SU-DHL-6 (cell line): ENCODE measurements around the gene LTB4R.

Experiments
- EZH2phosphoT487 ChIP-seq: fragments of 200-600 bp; sonication (generic), shearing (Covaris generic); conservative IDR thresholded peaks from 2 replicates; pipeline ENCODE4 v1.6.1; 2018; ENCODE audit warnings: mild to moderate bottlenecking, antibody characterized with exemption, low read length, moderate library complexity, mixed read lengths
- TF ChIP-seq, protein P1 (sequence below): fragments of 200-600 bp; sonication (generic); IDR thresholded peaks from one replicate; pipeline ENCODE4 v1.5.1; 2017; ENCODE audit warnings: antibody characterized with exemption, mild to moderate bottlenecking, low read length, moderate library complexity; ENCODE audit not compliant: insufficient read depth, poor library complexity, severe bottlenecking

DNA sequence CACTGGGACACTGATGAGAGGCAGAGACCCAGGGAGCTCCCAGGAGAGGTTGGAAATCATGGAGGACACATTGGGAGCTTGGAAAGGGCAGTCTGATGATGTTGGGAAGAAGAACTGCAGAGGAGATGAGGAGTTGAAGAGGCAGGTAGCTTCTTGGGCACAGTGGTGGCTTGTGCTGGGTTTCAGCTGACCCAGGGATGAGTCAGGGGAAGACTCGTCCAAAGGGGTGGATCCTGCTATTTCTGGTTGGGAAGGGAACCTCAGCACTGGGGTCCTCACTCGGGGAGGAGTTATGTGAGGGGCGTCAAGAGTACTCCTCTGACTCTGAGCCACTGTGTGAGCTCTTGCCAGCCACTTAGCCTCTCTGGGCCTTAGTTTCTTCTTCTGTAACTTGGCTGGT lies 12.0 kb downstream of the LTB4R start:
- TF ChIP-seq, protein P1, sequence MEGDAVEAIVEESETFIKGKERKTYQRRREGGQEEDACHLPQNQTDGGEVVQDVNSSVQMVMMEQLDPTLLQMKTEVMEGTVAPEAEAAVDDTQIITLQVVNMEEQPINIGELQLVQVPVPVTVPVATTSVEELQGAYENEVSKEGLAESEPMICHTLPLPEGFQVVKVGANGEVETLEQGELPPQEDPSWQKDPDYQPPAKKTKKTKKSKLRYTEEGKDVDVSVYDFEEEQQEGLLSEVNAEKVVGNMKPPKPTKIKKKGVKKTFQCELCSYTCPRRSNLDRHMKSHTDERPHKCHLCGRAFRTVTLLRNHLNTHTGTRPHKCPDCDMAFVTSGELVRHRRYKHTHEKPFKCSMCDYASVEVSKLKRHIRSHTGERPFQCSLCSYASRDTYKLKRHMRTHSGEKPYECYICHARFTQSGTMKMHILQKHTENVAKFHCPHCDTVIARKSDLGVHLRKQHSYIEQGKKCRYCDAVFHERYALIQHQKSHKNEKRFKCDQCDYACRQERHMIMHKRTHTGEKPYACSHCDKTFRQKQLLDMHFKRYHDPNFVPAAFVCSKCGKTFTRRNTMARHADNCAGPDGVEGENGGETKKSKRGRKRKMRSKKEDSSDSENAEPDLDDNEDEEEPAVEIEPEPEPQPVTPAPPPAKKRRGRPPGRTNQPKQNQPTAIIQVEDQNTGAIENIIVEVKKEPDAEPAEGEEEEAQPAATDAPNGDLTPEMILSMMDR, result no peak
- no peak for TF ChIP-seq EZH2phosphoT487
